NCI-H1930 (cell line): ENCODE measurements around the gene NFKBIL1.
"Not testable (repeated sequence)": the region's sequence is repeated elsewhere in the genome, so short reads cannot be mapped to it uniquely, and the experiment has no call there.

Experiments used
- DNase-seq, 2 experiments: peaks; one replicate each; lab custom pipeline; 2025; lab: John Stamatoyannopoulos, UW

Gene NFKBIL1

DNA sequence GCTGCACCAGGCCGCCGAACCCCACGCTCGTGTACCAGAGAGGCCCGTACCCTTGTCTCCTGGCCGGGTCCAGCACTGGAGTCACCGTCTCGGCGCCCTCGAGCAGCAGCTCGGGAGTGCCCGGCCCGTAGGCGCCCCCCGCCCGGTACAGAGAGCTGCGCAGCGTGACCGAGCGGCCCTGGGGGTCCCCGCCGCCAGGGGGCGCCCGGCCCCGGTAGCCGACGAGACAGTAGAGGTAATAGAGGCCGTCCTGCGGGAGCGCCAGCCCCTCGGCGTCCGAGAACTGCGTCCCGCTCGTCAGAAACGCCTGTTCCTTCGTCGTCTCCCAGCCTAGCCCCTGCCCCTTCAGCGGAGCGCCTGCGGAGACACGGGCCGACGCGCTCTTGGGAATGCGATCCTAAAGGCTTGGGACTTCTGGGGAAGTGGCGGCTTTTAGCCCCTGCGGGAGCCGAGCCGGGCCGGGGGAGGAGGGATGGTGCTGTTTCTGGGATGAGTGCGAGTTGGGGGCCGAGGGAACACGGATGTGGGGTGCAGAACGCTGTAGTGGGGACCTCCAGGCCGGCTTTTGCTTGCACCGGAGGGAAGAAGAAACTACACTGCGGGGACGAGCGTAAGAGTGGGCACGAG lies 33.5 kb downstream of the NFKBIL1 start:
- peak; percentile 39 to 79 for DNase-seq

DNA sequence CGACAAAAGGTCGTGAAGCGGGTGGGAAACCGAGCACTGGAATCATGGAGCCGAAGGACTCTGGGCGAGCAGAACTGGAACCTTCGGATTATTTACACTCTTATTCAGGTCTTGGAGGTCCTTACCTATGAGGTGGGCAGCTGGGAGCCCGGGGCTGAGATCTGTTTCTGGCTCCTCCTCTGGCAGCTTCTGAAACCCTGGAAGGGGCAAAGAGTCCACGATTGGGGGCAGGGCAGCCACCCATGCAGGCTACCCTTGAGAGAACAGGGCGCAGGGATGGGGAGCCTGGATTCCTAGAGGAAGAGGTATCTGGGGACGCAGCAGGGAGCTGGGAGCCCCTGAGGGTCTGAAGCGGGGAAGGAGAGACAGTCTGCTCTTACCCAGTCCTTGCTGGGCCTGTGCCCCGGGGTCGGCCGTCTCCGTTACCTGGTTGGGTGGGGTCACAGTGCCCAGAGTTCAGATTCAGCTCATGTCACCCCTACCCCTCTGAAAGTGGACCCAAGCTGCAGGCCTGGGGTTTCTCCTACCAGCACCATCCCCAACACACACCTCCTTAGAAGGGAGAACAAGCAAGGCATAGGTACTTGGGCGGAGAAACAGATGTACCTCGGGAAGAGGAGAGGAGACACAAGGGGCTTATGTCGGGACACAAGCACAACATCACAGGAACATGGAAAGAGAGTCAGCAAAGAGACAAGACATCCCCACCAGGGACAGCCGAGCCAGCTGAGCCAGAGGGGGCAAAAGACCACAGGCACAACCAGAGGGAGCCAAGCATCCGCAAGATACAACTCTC lies 34.2 kb downstream of the NFKBIL1 start:
- DNase-seq, result no peak

DNA sequence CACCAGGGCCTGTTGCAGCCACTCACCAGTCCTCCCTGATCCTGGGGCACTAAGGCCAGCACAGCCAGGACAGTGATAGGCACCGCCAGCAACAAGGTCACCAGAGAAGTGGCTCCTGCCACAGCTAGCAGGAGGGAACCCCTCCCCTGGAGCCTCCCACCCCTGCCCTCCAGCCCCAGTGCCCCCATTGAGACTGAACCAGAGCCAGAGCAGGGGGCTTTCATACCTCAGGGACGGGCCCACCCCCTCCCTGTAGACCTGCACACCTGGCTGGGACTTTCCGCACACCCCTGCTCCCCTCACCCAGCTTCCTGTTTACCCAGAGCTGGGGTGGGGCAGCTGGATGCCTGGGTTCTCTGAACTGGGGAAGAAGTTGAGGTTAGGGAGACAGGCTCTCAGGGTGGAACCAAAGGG lies 34.8 kb downstream of the NFKBIL1 start, which contains the start of gene LTB:
Gene LTB, minus strand, starts transcription at position 195 of the 414 bp plus-strand sequence. Its CDS starts 7 bp downstream, at position 188.
- no peak for DNase-seq

DNA sequence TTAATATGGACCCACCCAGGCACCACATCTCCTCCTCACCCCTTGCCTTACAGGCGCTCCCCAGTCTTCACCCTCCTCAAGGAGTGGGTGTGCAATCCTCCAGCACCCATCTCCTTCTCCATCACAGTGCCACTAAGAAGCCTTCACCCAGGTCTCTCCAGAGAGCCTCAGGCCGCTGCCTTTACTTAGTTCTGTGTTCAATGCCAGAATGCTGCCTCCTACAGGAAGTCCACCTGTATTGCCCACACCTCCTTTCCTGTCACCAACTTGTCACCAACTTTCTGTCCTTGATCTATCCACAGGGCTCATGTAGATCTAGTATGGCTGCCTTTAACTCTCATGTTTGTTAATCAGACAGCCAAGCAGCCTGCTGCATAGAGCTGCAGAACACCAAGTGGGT lies 38.1 kb downstream of the NFKBIL1 start:
- no peak for DNase-seq

DNA sequence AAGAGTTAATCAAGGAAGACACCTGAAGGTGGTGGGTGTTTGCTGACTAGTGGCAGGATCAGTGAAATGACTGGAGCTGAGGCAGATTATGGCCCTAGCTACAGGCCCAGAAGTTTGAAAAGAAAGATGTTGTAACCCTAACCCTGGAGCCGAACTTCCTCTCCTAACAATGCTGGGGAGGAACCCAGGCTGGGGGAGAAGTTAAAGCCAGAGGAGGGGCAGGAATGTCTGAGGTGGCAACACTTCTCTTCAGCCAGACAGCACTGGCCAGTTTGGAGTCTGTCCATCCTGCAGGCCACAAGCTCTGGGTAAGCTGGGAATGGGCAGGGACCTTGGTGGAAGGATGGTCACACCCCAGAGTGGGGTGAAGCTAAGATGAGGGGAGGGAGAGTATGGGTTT lies 38.6 kb downstream of the NFKBIL1 start, which contains the start of gene LST1:
Gene LST1, plus strand, starts transcription at position 270 of the 400 bp plus-strand sequence. CDS start 1,023 bp downstream, outside the sequence.
- DNase-seq, result no peak

DNA sequence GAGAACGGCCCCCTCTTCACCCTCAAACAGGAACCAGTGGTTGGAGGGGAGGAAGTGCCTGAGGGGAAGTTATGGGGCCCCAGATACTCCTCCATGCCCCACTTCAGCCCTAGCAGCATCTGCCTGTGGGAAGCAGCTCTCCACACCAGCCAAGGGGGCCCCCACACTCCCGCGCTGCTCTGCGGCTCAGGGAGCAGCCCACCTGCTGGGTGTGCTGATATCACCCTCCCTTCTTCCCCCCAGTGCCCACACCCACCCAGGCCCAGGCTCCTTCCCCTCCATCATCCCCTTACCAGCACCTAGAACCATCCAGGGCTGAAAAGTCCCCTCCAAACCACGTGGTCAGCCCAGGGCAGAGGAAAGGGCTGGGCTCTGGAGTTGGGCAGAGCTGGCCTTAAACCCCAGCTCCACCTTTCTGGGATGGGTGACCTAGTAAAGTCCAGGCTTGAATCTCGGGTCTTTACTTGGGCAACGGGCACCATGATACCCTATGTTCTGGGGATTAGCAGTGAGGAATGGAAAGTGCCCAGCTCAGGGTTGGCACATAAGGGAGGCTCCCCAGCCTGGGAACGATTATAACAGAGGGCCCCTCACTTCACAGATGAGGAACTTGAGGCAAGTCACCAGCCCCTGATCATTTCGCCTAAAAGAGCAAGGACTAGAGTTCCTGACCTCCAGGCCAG lies 39.3 kb downstream of the NFKBIL1 start:
- DNase-seq, result no peak

DNA sequence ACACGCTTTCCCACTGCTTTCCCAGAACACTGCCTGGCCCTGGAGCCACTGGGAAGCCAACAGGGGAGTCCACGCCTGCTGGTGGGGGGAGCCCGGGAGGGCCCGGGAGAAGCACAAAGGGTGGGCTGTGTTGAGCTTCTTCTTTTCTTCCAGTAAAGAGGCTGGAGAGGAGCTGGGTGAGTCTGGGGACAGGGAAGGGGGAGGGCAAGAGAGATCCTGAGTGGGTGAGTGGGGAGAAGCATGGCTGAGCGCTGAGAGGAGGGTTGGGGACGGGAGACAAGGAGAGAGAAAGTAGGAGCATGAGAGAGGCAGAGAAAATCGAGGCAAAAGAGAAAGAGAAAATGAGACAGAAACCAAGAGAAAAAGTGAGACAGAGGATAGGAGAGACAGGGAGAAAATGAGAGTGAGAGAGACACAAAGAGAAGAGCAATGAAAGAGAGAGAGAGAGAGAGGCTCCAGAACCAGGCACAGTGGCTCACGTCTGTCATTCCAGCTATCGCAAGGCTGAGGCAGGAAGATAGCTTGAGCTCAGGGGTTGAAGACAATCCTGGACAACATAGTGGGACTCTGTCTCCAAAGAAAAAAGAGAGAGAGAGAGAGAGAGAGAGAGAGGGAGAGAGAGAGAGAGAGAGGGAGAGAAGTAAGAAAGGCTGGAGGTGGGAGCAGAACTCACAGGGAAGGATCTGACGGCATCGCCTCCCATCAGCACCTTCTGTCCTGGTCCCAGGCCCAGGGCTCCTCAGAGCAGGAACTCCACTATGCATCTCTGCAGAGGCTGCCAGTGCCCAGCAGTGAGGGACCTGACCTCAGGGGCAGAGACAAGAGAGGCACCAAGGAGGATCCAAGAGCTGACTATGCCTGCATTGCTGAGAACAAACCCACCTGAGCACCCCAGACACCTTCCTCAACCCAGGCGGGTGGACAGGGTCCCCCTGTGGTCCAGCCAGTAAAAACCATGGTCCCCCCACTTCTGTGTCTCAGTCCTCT lies 40.7 kb downstream of the NFKBIL1 start:
- DNase-seq, result no peak

DNA sequence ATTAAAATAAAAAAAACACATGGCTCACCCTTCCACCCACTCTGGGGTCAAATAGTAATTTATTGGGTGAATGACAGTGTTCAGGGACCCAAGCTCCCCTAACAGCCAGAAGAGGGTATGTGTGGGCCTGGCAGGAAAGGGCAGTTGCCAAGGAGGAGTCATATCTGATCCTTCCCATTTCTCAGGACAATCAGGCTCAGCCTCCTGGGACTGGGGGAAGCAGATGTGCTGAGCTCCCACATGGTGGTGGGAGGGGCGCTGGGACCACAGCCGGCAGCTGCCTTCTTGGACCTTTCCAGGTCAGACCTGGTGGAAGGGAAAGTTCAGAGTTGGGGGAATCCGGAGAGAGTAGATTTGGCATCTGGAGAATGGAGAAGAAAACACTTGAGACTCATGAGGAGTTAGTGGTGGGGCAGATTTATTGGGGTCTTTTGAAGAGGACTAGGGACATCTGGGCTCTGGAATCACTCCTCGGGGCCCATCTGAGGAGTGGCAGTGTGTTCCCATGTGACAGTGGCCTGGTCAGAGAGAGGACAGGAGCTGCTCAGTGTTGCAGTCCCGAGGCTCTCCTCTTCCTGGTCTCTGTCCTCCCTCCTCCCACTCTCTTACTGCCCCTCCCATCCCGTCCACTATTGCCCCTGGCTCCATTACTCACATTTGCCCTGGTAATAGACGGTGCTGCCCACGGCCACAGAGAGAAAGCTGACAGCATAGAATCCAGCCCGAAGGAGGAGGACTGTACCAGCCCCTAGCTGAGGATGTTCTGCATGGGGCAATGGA lies 41.7 kb downstream of the NFKBIL1 start:
- DNase-seq, result no peak

DNA sequence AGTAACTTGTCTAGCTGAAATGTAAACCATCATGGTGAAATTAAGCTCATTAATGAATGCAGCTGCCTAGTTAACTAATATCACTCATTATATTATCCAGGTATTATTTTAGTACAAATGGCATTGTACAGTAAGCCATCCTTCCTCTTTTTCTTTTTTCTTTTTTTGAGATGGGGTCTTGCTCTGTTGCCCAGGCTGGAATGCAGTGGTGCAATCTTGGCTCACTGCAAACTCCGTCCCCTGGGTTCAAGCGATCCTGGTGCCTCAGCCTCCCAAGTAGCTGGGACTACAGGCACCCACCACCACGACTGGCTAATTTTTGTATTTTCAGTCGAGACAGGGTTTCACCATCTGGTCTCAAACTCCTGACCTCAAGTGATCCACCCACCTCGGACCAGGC lies 43.3 kb downstream of the NFKBIL1 start:
- DNase-seq, result not testable (repeated sequence)

DNA sequence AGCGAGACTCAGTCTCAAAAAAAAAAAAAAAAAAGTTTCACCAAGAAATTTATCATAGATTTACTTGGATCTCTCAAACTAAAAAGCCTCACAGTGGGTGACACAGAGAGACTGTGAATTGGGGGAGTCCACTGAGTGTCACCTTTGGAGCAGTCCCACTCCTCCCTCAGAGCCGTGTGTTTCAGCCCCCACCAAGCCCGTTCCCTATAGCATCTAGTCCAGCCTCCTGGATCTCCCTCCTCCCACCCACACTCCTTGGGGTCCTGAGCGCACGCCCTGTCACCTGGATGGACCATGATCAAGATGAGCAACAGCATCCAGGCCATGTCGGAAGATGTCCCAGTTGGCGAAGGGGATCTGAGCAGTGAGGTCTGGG lies 45.0 kb downstream of the NFKBIL1 start:
- DNase-seq, result no peak

DNA sequence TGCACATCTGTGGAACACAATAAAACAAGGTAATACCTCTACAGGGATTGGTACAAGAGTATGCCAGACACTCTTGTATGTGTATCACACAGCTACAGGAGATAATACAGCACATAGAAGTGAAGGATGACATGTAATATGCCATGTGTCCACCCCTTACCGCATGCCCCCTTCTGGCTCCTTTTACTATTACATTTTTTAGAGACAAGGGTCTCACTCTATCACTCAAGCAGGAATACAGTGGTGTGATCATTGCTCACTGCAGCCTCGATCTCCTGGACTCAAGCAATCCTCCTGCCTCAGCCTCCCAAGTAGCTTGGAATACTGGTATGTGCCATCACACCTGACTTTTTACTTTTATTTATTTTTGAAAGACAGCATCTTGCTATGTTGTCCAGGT lies 49.6 kb downstream of the NFKBIL1 start:
- DNase-seq, result no peak

DNA sequence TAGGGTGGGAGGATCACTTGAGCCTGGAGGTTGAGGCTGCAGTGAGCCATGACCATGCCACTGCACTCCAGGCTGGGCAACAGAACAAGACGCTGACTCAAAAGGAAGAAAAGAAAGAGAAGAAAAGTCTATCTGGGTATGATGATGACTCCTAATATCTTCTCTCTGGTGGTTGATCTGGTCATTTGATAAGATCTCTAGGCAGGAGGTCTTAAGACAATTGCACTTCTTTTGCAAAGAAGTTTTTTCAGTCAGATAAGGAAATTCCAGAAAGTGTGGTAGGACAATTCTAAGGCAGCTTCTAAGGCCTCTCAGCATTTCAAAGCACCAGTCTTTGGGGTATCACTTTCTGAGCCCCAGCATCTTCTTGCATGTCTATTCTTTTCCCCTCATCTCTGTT lies 59.9 kb downstream of the NFKBIL1 start:
- no peak for DNase-seq
